Astrocyte (in vitro differentiated cells and primary cell): Measurements from ENCODE around the gene LRRC26. TPM values are rescaled to one million over a fixed set of nuclear protein-coding genes. Genes with fewer than 3 reads are reported as not detected.

Source experiments
- DNase-seq: peaks from one replicate; pipeline ENCODE4 v3.0.0-alpha.2; 2010; ENCODE audit warnings: low read depth
- FAIRE-seq: peaks from 2 replicates; lab custom pipeline; 2011; peaks lifted over from hg19 to GRCh38; lab: Jason Lieb, UNC
- H2AFZ ChIP-seq: 2 replicates; pipeline ENCODE4 v1.6.0; 2012; ENCODE audit warnings: low read depth, low read length, inconsistent platforms
- H3K27ac ChIP-seq: 2 replicates; pipeline ENCODE4 v1.5.1; 2011; ENCODE audit warnings: low read depth, low read length, inconsistent platforms
- H3K27me3 ChIP-seq: 2 replicates; pipeline ENCODE4 v1.6.0; 2011; ENCODE audit warnings: low read length, inconsistent platforms; ENCODE audit not compliant: insufficient read depth
- H3K36me3 ChIP-seq: 2 replicates; pipeline ENCODE4 v1.5.1; 2011; ENCODE audit warnings: low read length, inconsistent platforms; ENCODE audit not compliant: insufficient read depth
- H3K4me1 ChIP-seq: 2 replicates; pipeline ENCODE4 v1.5.1; 2011; ENCODE audit warnings: low read length, inconsistent platforms; ENCODE audit not compliant: insufficient read depth
- H3K4me2 ChIP-seq: 2 replicates; pipeline ENCODE4 v1.6.0; 2012; ENCODE audit warnings: low read length, inconsistent platforms
- H3K4me3 ChIP-seq: 2 replicates; pipeline ENCODE4 v1.5.1; 2011; ENCODE audit warnings: low read depth, mild to moderate bottlenecking, low read length, inconsistent platforms; ENCODE audit not compliant: insufficient read depth
- H3K79me2 ChIP-seq: 2 replicates; pipeline ENCODE4 v1.6.0; 2012; ENCODE audit warnings: mild to moderate bottlenecking, low read length, inconsistent platforms; ENCODE audit not compliant: insufficient read depth
- H3K9ac ChIP-seq: 2 replicates; pipeline ENCODE4 v1.6.0; 2012; ENCODE audit warnings: mild to moderate bottlenecking, low read length, inconsistent platforms
- H3K9me3 ChIP-seq: 2 replicates; pipeline ENCODE4 v1.5.1; 2012; ENCODE audit warnings: low read depth, mild to moderate bottlenecking, low read length, inconsistent platforms; ENCODE audit not compliant: insufficient read depth
- H4K20me1 ChIP-seq: 2 replicates; pipeline ENCODE4 v1.6.0; 2012; ENCODE audit warnings: low read length, inconsistent platforms; ENCODE audit not compliant: insufficient read depth
- H3K27ac Mint-ChIP-seq: one replicate; pipeline ENCODE4 v1.8.0; 2021; ENCODE audit warnings: mild to moderate bottlenecking, mixed read lengths; ENCODE audit not compliant: unreplicated experiment
- H3K27me3 Mint-ChIP-seq: one replicate; pipeline ENCODE4 v1.8.0; 2021; ENCODE audit warnings: low read depth, mixed read lengths; ENCODE audit not compliant: unreplicated experiment
- H3K36me3 Mint-ChIP-seq: one replicate; pipeline ENCODE4 v1.8.0; 2021; ENCODE audit warnings: low read depth, mixed read lengths; ENCODE audit not compliant: unreplicated experiment
- H3K4me1 Mint-ChIP-seq: one replicate; pipeline ENCODE4 v1.8.0; 2021; ENCODE audit warnings: low read depth, mixed read lengths; ENCODE audit not compliant: unreplicated experiment
- H3K4me3 Mint-ChIP-seq: one replicate; pipeline ENCODE4 v1.8.0; 2021; ENCODE audit warnings: mild to moderate bottlenecking, moderate library complexity, mixed read lengths; ENCODE audit not compliant: unreplicated experiment
- H3K9me3 Mint-ChIP-seq: one replicate; pipeline ENCODE4 v1.8.0; 2021; ENCODE audit warnings: mild to moderate bottlenecking, mixed read lengths; ENCODE audit not compliant: unreplicated experiment
- CTCF ChIP-seq: IDR thresholded peaks from 2 replicates; pipeline ENCODE4 v1.5.1; 2011; ENCODE audit warnings: low read depth, mild to moderate bottlenecking, inconsistent platforms, low read length, moderate library complexity; ENCODE audit not compliant: insufficient read depth
- EZH2 ChIP-seq: IDR thresholded peaks from 2 replicates; pipeline ENCODE4 v1.6.1; 2012; ENCODE audit warnings: mild to moderate bottlenecking, low read length, inconsistent platforms; ENCODE audit not compliant: insufficient read depth
- total RNA-seq: library from RNA; stranded (reverse); gene quantifications from 2 replicates; pipeline ENCODE4 v1.2.1, GENCODE V29; 2021

The LRRC26 gene
- total RNA-seq, 1 donor from 2014 or later: not detected

- H3K4me3 Mint-ChIP-seq: no peak overlapping the region
- FAIRE-seq (no peak), DNase-seq (no peak)
- H4K20me1 ChIP-seq: peaks cover 78% of the 10 kb centered on the region
- no peak overlapping the region for H3K9ac ChIP-seq
- H2AFZ ChIP-seq: no peak overlapping the region
- H3K27me3 Mint-ChIP-seq: no peaks in the 10 kb centered on the region
- no peak overlapping the region for H3K27ac Mint-ChIP-seq
- H3K9me3 Mint-ChIP-seq: no peaks in the 10 kb centered on the region
- H3K4me1 ChIP-seq: peaks cover 19% of the 10 kb centered on the region
- no peak overlapping the region for H3K4me2 ChIP-seq
- no peak overlapping the region for H3K4me3 ChIP-seq
- no peaks in the 10 kb centered on the region for H3K9me3 ChIP-seq
- no peaks in the 10 kb centered on the region for H3K27me3 ChIP-seq
- no peak overlapping the region for H3K27ac ChIP-seq
- peaks cover 76% of the 10 kb centered on the region for H3K79me2 ChIP-seq
- no peaks in the 10 kb centered on the region for H3K36me3 ChIP-seq
- peaks cover under 1% of the 10 kb centered on the region for H3K36me3 Mint-ChIP-seq
- H3K4me1 Mint-ChIP-seq: peaks cover 14% of the 10 kb centered on the region
- TF ChIP-seq CTCF (no peak), EZH2 (no peak)
Observed at GRCh38 chr9:137191691-137192447, 22.0 kb upstream of the LRRC26 start.

- FAIRE-seq (no peak), DNase-seq (no peak)
- no peak overlapping the region for H3K27ac ChIP-seq
- H3K79me2 ChIP-seq: peaks cover 78% of the 10 kb centered on the region
- no peak overlapping the region for H3K4me2 ChIP-seq
- H3K4me3 ChIP-seq: no peak overlapping the region
- H3K4me3 Mint-ChIP-seq: peak overlapping the region; percentile 77
- H3K4me1 ChIP-seq: peaks cover 19% of the 10 kb centered on the region
- peaks cover 80% of the 10 kb centered on the region for H4K20me1 ChIP-seq
- H3K9me3 Mint-ChIP-seq: no peaks in the 10 kb centered on the region
- no peak overlapping the region for H2AFZ ChIP-seq
- no peaks in the 10 kb centered on the region for H3K27me3 Mint-ChIP-seq
- no peaks in the 10 kb centered on the region for H3K27me3 ChIP-seq
- H3K9me3 ChIP-seq: no peaks in the 10 kb centered on the region
- TF ChIP-seq EZH2: no peak
- no peak for TF ChIP-seq CTCF
- no peak overlapping the region for H3K27ac Mint-ChIP-seq
- no peaks in the 10 kb centered on the region for H3K36me3 ChIP-seq
- no peak overlapping the region for H3K9ac ChIP-seq
- peaks cover 5% of the 10 kb centered on the region for H3K36me3 Mint-ChIP-seq
- H3K4me1 Mint-ChIP-seq: peaks cover 21% of the 10 kb centered on the region
Observed at GRCh38 chr9:137191245-137191644, 21.4 kb upstream of the LRRC26 start.

- Mint-ChIP-seq H3K4me1 (peaks cover 20% of the 10 kb centered on the region), H3K4me3 (peak overlapping the region; percentile 95), H3K27ac (peak overlapping the region; percentile 26), H3K9me3 (no peaks in the 10 kb centered on the region), H3K36me3 (peaks cover 7% of the 10 kb centered on the region), H3K27me3 (no peaks in the 10 kb centered on the region)
- Histone ChIP-seq H3K9me3 (no peaks in the 10 kb centered on the region), H3K4me2 (peak overlapping the region; percentile 99), H2AFZ (no peak overlapping the region), H3K27ac (no peak overlapping the region), H3K4me1 (peaks cover 19% of the 10 kb centered on the region), H3K79me2 (peaks cover 81% of the 10 kb centered on the region), H3K36me3 (no peaks in the 10 kb centered on the region), H4K20me1 (peaks cover 80% of the 10 kb centered on the region), H3K4me3 (no peak overlapping the region), H3K9ac (peak overlapping the region; percentile 93), H3K27me3 (no peaks in the 10 kb centered on the region)
- DNase-seq (no peak), FAIRE-seq (no peak)
- TF ChIP-seq CTCF (no peak), EZH2 (no peak)
Observed at GRCh38 chr9:137190315-137190856, 20.5 kb upstream of the LRRC26 start.
